ENCODE data around the gene RAB11FIP4. TPM values are rescaled to one million over a fixed set of nuclear protein-coding genes. Genes with fewer than 3 reads are reported as not detected.

RAB11FIP4 gene
- total and polyA plus RNA-seq, 12 donors: 1.6 to 13.9 (median 8.4) TPM

DNA sequence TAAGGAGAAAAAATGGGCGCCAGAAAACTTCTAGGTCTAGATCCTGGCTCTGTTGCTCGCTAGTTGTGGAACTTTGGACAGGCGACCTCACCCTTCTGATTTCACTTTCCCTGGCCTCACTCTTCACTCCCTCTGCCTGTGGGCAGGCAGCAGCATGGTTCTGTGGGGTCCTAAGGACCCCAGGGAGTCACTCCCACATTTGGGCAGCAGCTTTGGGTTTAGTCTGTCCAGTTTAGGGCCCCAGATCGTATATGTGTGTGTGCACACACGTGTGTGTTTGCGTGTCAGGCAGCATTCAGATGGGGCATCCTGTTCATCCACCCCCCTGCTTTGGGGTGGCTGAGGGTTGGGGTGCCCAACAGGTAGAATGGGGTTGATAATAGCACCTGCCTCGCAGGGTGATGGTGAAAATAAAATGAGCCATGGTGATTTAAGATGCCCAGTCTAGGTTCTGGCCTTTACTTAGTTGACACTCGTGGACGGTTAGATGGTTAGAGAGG lies 102.2 kb downstream of the RAB11FIP4 start:
- no peak for ATAC-seq
- H3K4me3 ChIP-seq: peak overlapping the region in 1 of 10 donors; percentile 30
- no peak for DNase-seq
- 86 to 93% methylated on average over 9 of the region's 9 CpGs for WGBS, 2 donors
- TF ChIP-seq CTCF (IDR thresholded peaks at IDR 0.05): no peak
- peak overlapping the region in 2 of 10 donors; percentile 37 to 92 for H3K27ac ChIP-seq
- intact Hi-C loops (cut with DNase I): no loop called here
- peaks cover 0 to 10% (median under 1%) of the 10 kb centered on the region in 7 donors for H3K27me3 ChIP-seq
- peaks cover 0 to 74% (median 22%) of the 10 kb centered on the region in 9 donors for H3K4me1 ChIP-seq
- no peaks in the 10 kb centered on the region for H3K36me3 ChIP-seq
- H3K9me3 ChIP-seq: no peaks in the 10 kb centered on the region

GRCh38 chr17:31494259-31495021 lies 103.0 kb downstream of the RAB11FIP4 start:
- TF ChIP-seq CTCF (IDR thresholded peaks at IDR 0.05): no peak
- Histone ChIP-seq H3K27ac (peak overlapping the region in 8 of 10 donors; percentile 4 to 92 (median 28)), H3K27me3 (peaks cover 0 to 3% (median 0%) of the 10 kb centered on the region in 7 donors), H3K4me3 (no peak overlapping the region), H3K4me1 (peaks cover 0 to 69% (median 16%) of the 10 kb centered on the region in 9 donors), H3K9me3 (no peaks in the 10 kb centered on the region), H3K36me3 (no peaks in the 10 kb centered on the region)
- intact Hi-C loops (cut with DNase I): no loop called here
- DNase-seq: no peak
- peak in 2 of 8 donors; percentile 15 to 45 for ATAC-seq
- WGBS, 2 donors: 72 to 81% methylated on average over 12 of the region's 12 CpGs

DNA sequence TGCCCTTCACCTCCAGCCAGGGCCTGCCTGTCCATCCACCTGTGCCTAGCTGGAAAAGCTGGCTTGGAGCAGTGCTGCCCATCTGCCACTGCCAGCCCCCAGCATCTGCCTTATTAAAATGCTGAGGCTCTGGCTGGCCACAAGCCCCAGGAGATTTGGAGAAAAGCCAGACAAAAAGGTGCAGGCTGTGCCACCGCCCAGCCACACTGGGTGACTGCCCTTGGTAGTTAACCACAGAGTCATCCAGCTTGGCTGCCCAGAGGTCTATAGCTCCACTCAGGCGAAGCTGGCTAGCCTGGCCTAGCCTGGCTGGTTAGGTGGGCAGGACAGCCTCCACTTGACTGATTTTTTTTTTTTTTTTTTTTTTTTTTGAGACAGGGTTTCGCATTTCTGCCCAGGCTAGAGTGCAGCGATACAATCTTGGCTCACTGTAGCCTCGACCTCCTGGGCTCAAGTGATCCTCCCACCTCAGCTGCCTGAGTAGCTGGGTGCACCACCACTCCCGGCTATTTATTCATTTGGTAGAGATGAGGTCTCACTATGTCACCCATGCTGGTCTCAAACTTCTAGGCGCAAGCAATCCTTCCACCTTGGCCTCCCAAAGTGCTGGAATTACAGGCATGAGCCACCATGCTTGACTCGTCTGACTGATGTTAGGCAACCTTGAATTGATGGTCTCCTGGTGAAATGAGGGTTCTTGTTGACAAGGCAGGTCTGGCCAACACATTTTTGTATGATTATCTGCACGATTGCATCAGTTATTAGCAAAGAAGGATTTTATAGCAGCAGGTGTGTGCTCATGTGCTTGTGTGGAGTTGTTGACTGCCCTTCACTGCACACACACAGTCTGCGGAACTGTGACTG lies 103.8 kb downstream of the RAB11FIP4 start:
- DNase-seq (no peak), ATAC-seq (peak in 5 of 8 donors; percentile 18 to 65 (median 43))
- H3K9me3 ChIP-seq: no peaks in the 10 kb centered on the region
- H3K27ac ChIP-seq: peak overlapping the region in 7 of 10 donors; percentile 15 to 92 (median 30)
- peaks cover 0 to 73% (median 21%) of the 10 kb centered on the region in 9 donors for H3K4me1 ChIP-seq
- no peak for TF ChIP-seq CTCF (IDR thresholded peaks at IDR 0.05)
- no peaks in the 10 kb centered on the region for H3K27me3 ChIP-seq
- intact Hi-C loops (cut with DNase I): no loop called here
- H3K36me3 ChIP-seq: no peaks in the 10 kb centered on the region
- no peak overlapping the region for H3K4me3 ChIP-seq
- 83 to 85% methylated on average over 10 of the region's 10 CpGs for WGBS, 2 donors

- Histone ChIP-seq H3K27ac (peak overlapping the region in 1 of 10 donors; percentile 26), H3K9me3 (no peaks in the 10 kb centered on the region), H3K4me3 (no peak overlapping the region), H3K4me1 (peaks cover 0 to 73% (median 28%) of the 10 kb centered on the region in 9 donors), H3K36me3 (no peaks in the 10 kb centered on the region), H3K27me3 (no peaks in the 10 kb centered on the region)
- ATAC-seq (no peak), DNase-seq (no peak)
- intact Hi-C loops (cut with DNase I): no loop called here
- WGBS, 2 donors: 88 to 90% methylated on average over 5 of the region's 5 CpGs
- TF ChIP-seq CTCF (IDR thresholded peaks at IDR 0.05): no peak
These were observed 104.6 kb downstream of the RAB11FIP4 start for GRCh38 chr17:31496097-31496496.

Data from heart right ventricle (tissue), 16 donors.